ENCODE data around the gene GPATCH1. TPM values are rescaled to one million over a fixed set of nuclear protein-coding genes. Genes with fewer than 3 reads are reported as not detected.

Gene GPATCH1
- total RNA-seq, 3 donors from 2014 or later (not counting 1 experiment from before 2014, with no cell fraction given), result 9.1 to 15.0 (median 12.7) TPM

GRCh38 chr19:33129901-33130300, 48.9 kb downstream of the GPATCH1 start:
- Histone ChIP-seq H3K4me3 (ENCODE audit: low read length) (no peak overlapping the region), H3K4me1 (ENCODE audit: control insufficient read depth, insufficient read depth, low read length) (peaks cover 4% of the 10 kb centered on the region), H3K27ac (ENCODE audit: low read length) (no peak overlapping the region), H3K36me3 (ENCODE audit: control insufficient read depth, insufficient read depth, low read length) (peaks cover 30% of the 10 kb centered on the region), H3K27me3 (ENCODE audit: control insufficient read depth, insufficient read depth, low read length) (no peaks in the 10 kb centered on the region), H3K9me3 (ENCODE audit: control insufficient read depth, insufficient read depth, low read length) (no peaks in the 10 kb centered on the region)
- TF ChIP-seq, protein P1, sequence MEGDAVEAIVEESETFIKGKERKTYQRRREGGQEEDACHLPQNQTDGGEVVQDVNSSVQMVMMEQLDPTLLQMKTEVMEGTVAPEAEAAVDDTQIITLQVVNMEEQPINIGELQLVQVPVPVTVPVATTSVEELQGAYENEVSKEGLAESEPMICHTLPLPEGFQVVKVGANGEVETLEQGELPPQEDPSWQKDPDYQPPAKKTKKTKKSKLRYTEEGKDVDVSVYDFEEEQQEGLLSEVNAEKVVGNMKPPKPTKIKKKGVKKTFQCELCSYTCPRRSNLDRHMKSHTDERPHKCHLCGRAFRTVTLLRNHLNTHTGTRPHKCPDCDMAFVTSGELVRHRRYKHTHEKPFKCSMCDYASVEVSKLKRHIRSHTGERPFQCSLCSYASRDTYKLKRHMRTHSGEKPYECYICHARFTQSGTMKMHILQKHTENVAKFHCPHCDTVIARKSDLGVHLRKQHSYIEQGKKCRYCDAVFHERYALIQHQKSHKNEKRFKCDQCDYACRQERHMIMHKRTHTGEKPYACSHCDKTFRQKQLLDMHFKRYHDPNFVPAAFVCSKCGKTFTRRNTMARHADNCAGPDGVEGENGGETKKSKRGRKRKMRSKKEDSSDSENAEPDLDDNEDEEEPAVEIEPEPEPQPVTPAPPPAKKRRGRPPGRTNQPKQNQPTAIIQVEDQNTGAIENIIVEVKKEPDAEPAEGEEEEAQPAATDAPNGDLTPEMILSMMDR (IDR thresholded peaks at IDR 0.05), result no peak
- intact Hi-C loops (cut with micrococcal nuclease), result loop anchor here (5.0 to 10.0 kb wide), 2 partner anchors 52 to 155 kb away; partner anchors contain the start of genes CEP89 and FAAP24
- no peaks in the 10 kb centered on the region for H3K9me3 Mint-ChIP-seq
- peaks cover 0 to under 1% of the 10 kb centered on the region in 2 donors for H3K27me3 Mint-ChIP-seq (ENCODE audit: low read depth in 2 of 2)
- DNase-seq, result no peak
- H3K4me1 Mint-ChIP-seq, result peaks cover 0 to 13% of the 10 kb centered on the region in 2 donors
- WGBS (ENCODE audit: insufficient coverage), result 97% methylated on average over 5 of the region's 6 CpGs
- no peak for ATAC-seq
- no peak overlapping the region for H3K27ac Mint-ChIP-seq
- H3K4me3 Mint-ChIP-seq, result no peak overlapping the region
- peaks cover 11% of the 10 kb centered on the region for H3K36me3 Mint-ChIP-seq

DNA sequence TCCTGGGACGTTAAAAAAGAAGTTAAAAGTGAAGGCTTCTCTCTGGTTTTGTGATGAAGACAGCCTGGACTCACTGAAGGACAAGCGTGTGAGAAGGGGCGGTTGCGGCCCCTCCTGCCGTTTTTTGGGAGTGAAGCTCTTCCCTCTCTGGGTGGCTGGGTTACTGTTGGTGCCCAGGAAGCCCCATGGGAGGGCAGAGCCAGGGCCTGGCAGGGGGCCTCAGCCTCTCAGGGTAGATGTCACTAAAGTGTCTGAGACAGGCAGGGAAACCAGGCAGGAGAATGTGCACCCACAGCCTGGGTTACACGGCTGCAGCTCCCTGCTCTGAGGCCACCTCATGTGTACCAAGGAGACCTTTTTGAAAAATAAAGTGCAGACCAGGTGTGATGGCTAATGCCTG, 49.5 kb downstream of the GPATCH1 start:
- no peak for DNase-seq
- ATAC-seq, result no peak
- H3K4me3 Mint-ChIP-seq, result no peak overlapping the region
- peaks cover 29% of the 10 kb centered on the region for H3K36me3 ChIP-seq (ENCODE audit: control insufficient read depth, insufficient read depth, low read length)
- H3K4me3 ChIP-seq (ENCODE audit: low read length), result no peak overlapping the region
- intact Hi-C loops (cut with micrococcal nuclease), result no loop called here
- H3K36me3 Mint-ChIP-seq, result peaks cover 11% of the 10 kb centered on the region
- H3K9me3 Mint-ChIP-seq, result no peaks in the 10 kb centered on the region
- no peak overlapping the region for H3K27ac ChIP-seq (ENCODE audit: low read length)
- H3K4me1 Mint-ChIP-seq, result peaks cover 0 to 18% of the 10 kb centered on the region in 2 donors
- no peaks in the 10 kb centered on the region for H3K27me3 ChIP-seq (ENCODE audit: control insufficient read depth, insufficient read depth, low read length)
- no peak overlapping the region for H3K27ac Mint-ChIP-seq
- TF ChIP-seq, protein P1 (IDR thresholded peaks at IDR 0.05), result no peak
- no peaks in the 10 kb centered on the region for H3K9me3 ChIP-seq (ENCODE audit: control insufficient read depth, insufficient read depth, low read length)
- 96% methylated on average over 6 of the region's 6 CpGs for WGBS (ENCODE audit: insufficient coverage)
- peaks cover 0 to 5% of the 10 kb centered on the region in 2 donors for H3K27me3 Mint-ChIP-seq (ENCODE audit: low read depth in 2 of 2)
- H3K4me1 ChIP-seq (ENCODE audit: control insufficient read depth, insufficient read depth, low read length), result peaks cover 4% of the 10 kb centered on the region

DNA sequence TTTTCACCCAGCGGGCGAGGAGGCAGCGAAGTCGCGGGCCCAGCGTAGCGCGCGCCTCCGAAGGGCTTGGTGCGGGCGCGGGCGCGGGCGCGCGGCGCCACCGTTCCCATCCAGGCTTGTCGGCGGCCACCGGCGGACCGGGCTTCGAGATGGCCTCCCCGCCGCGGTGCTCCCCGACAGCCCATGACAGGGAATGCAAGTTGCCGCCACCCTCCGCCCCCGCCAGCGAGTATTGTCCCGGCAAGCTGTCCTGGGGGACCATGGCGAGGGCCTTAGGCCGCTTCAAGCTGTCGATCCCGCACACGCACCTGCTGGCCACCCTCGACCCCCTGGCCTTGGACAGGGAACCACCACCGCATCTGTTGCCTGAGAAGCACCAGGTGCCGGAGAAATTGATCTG, 51.0 kb downstream of the GPATCH1 start, which contains the start of gene WDR88:
Gene WDR88, plus strand, starts transcription at position 94 of the 400 bp plus-strand sequence. Its CDS starts 56 bp downstream, at position 150.
- 94% methylated on average over 43 of the region's 43 CpGs for WGBS (ENCODE audit: insufficient coverage)
- H3K9me3 Mint-ChIP-seq, result no peaks in the 10 kb centered on the region

More for the DNA sequence above, 51.0 kb downstream of the GPATCH1 start, which contains the start of gene WDR88:
- no peak within 1 kb of the TSS for H3K4me3 ChIP-seq (ENCODE audit: low read length)
- H3K36me3 ChIP-seq (ENCODE audit: control insufficient read depth, insufficient read depth, low read length), result peaks cover 23% of the 10 kb centered on the region
- DNase-seq, result no peak
- H3K27me3 Mint-ChIP-seq (ENCODE audit: low read depth in 2 of 2), result peaks cover 0 to 5% of the 10 kb centered on the region in 2 donors
- no peak within 1 kb of the TSS for H3K27ac Mint-ChIP-seq
- peaks cover 11% of the 10 kb centered on the region for H3K36me3 Mint-ChIP-seq
- intact Hi-C loops (cut with micrococcal nuclease), result no loop called here
- H3K4me1 Mint-ChIP-seq, result peaks cover 0 to 12% of the 10 kb centered on the region in 2 donors
- H3K27me3 ChIP-seq (ENCODE audit: control insufficient read depth, insufficient read depth, low read length), result no peaks in the 10 kb centered on the region
- TF ChIP-seq, protein P1 (IDR thresholded peaks at IDR 0.05), result no peak
- no peak within 1 kb of the TSS for H3K27ac ChIP-seq (ENCODE audit: low read length)
- no peak for ATAC-seq
- H3K4me1 ChIP-seq (ENCODE audit: control insufficient read depth, insufficient read depth, low read length), result no peaks in the 10 kb centered on the region
- H3K9me3 ChIP-seq (ENCODE audit: control insufficient read depth, insufficient read depth, low read length), result no peaks in the 10 kb centered on the region
- no peak within 1 kb of the TSS for H3K4me3 Mint-ChIP-seq

Measured in natural killer cell (primary cell).